ENCODE results near the gene ZNF579. TPM values are rescaled to one million over a fixed set of nuclear protein-coding genes. Genes with fewer than 3 reads are reported as not detected.

ZNF579 gene
- total and polyA plus RNA-seq, 2 of the 13 experiments (the other 11 are each of a cell fraction or from before 2014, with no cell fraction given), result 2.1 to 2.9 TPM

DNA sequence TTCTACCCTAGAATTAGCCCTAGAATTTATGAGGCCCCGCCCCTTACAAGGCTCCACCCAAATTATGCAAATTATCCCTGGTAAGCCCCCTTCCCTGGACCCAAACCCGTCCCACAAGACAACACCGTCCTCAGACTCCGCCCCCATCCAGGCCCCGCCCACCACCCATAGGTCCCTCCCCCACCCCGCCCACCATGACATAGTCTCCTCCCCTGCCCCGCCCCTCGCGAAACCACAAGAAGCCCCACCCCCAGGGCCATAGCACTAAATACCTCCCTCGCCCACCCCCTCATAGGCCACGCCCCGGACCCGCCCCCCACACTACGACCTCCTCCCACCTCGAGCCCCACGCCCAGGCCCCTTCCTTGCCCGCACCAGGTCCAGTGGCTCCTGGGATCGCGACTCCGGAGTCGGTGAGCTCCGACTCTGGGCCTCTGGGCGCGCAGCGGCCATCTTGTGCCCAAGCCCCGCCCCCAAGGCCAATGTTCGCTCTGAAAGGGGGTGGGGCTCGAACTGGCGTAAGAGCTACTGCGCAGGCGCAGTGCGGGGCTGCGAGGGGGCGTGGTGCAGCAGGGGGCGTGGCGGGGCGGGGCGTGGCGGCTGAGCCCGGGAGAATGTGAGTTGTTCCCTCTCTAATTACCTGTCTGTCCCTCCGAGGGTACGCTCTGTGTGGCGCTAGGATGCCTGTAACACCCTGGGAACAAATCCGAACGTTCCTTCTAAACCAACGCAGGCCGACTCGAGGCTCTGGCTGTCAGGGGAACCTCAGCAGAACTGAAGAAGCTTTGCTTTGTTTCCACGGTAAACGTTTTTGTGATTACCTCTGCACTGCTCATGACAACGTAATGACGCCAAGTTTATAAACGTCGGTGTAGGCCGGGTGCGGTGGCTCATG, 43.7 kb upstream of the ZNF579 start, which contains the start of gene ZNF784 (continued):
- TF ChIP-seq, protein P1, sequence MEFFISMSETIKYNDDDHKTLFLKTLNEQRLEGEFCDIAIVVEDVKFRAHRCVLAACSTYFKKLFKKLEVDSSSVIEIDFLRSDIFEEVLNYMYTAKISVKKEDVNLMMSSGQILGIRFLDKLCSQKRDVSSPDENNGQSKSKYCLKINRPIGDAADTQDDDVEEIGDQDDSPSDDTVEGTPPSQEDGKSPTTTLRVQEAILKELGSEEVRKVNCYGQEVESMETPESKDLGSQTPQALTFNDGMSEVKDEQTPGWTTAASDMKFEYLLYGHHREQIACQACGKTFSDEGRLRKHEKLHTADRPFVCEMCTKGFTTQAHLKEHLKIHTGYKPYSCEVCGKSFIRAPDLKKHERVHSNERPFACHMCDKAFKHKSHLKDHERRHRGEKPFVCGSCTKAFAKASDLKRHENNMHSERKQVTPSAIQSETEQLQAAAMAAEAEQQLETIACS (CRISPR knock-in tag; IDR thresholded peaks at IDR 0.05), result no peak
- TF ChIP-seq, protein P2, sequence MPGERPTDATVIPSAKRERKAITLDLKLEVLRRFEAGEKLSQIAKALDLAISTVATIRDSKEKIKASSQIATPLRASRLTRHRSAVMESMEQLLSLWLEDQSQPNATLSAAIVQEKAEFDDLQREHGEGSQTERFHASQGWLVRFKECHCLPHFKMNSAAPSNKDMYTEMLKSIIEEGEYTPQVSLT (CRISPR knock-in tag; IDR thresholded peaks at IDR 0.05; ENCODE audit: borderline replicate concordance, low read depth), result no peak
- peak; percentile 59; the same call in 1 of the 2 replicates for TF ChIP-seq KDM5A (IDR thresholded peaks at IDR 0.05; ENCODE audit: borderline replicate concordance, low read length)
- no peak for TF ChIP-seq ZNF879 (CRISPR knock-in tag; IDR thresholded peaks at IDR 0.05)
- TF ChIP-seq NR2F1 (CRISPR knock-in tag; IDR thresholded peaks at IDR 0.05), result no peak
- TF ChIP-seq, protein P3, sequence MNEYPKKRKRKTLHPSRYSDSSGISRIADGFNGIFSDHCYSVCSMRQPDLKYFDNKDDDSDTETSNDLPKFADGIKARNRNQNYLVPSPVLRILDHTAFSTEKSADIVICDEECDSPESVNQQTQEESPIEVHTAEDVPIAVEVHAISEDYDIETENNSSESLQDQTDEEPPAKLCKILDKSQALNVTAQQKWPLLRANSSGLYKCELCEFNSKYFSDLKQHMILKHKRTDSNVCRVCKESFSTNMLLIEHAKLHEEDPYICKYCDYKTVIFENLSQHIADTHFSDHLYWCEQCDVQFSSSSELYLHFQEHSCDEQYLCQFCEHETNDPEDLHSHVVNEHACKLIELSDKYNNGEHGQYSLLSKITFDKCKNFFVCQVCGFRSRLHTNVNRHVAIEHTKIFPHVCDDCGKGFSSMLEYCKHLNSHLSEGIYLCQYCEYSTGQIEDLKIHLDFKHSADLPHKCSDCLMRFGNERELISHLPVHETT (CRISPR knock-in tag; conservative IDR thresholded peaks at IDR 0.05), result no peak
- TF ChIP-seq MAZ (IDR thresholded peaks at IDR 0.05; ENCODE audit: borderline replicate concordance, low read depth, low read length), result peak; percentile 32; the same call in 1 of the 2 replicates
- peak; percentile 43; the same call in 1 of the 2 replicates for TF ChIP-seq MAZ (CRISPR knock-in tag; IDR thresholded peaks at IDR 0.05; ENCODE audit: low read depth)
- TF ChIP-seq IRX3 (CRISPR knock-in tag; IDR thresholded peaks at IDR 0.05; ENCODE audit: borderline replicate concordance, low read depth), result no peak
- TF ChIP-seq ZFAT (CRISPR knock-in tag; conservative IDR thresholded peaks at IDR 0.05), result no peak
- TF ChIP-seq, protein P4, sequence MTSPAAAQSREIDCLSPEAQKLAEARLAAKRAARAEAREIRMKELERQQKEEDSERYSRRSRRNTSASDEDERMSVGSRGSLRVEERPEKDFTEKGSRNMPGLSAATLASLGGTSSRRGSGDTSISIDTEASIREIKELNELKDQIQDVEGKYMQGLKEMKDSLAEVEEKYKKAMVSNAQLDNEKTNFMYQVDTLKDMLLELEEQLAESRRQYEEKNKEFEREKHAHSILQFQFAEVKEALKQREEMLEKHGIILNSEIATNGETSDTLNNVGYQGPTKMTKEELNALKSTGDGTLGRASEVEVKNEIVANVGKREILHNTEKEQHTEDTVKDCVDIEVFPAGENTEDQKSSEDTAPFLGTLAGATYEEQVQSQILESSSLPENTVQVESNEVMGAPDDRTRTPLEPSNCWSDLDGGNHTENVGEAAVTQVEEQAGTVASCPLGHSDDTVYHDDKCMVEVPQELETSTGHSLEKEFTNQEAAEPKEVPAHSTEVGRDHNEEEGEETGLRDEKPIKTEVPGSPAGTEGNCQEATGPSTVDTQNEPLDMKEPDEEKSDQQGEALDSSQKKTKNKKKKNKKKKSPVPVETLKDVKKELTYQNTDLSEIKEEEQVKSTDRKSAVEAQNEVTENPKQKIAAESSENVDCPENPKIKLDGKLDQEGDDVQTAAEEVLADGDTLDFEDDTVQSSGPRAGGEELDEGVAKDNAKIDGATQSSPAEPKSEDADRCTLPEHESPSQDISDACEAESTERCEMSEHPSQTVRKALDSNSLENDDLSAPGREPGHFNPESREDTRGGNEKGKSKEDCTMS (CRISPR knock-in tag; conservative IDR thresholded peaks at IDR 0.05), result no peak
- TF ChIP-seq ZNF564 (CRISPR knock-in tag; IDR thresholded peaks at IDR 0.05), result peak; percentile 34; the same call in 1 of the 2 replicates
- TF ChIP-seq ZNF3 (CRISPR knock-in tag; IDR thresholded peaks at IDR 0.05), result no peak
- TF ChIP-seq ZMYM4 (CRISPR knock-in tag; IDR thresholded peaks at IDR 0.05), result 0 out of 2 replicates have a peak, but pooled peaks have one; percentile 25
- TF ChIP-seq HOXA9 (CRISPR knock-in tag; IDR thresholded peaks at IDR 0.05; ENCODE audit: borderline replicate concordance), result no peak
- TF ChIP-seq ZNF501 (CRISPR knock-in tag; IDR thresholded peaks at IDR 0.05), result no peak
- TF ChIP-seq, protein P5, sequence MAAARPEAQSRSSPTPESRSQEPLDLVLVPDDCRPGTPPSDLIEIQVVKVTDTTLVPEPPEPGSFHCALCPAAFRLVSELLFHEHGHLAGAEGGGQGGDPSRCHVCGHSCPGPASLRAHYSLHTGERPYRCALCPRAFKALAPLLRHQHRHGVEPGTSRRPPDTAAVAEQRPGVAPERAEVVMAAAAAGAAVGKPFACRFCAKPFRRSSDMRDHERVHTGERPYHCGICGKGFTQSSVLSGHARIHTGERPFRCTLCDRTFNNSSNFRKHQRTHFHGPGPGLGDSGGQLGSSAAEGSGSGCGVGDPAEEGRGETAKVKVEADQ (CRISPR knock-in tag; IDR thresholded peaks at IDR 0.05; ENCODE audit: borderline replicate concordance), result no peak
- TF ChIP-seq, protein P6, sequence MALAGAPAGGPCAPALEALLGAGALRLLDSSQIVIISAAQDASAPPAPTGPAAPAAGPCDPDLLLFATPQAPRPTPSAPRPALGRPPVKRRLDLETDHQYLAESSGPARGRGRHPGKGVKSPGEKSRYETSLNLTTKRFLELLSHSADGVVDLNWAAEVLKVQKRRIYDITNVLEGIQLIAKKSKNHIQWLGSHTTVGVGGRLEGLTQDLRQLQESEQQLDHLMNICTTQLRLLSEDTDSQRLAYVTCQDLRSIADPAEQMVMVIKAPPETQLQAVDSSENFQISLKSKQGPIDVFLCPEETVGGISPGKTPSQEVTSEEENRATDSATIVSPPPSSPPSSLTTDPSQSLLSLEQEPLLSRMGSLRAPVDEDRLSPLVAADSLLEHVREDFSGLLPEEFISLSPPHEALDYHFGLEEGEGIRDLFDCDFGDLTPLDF (CRISPR knock-in tag; IDR thresholded peaks at IDR 0.05), result peak; percentile 39; the same call in 1 of the 2 replicates
- TF ChIP-seq PAWR (CRISPR knock-in tag; IDR thresholded peaks at IDR 0.05; ENCODE audit: borderline replicate concordance), result no peak
- peak; percentile 48; the same call in 1 of the 2 replicates for TF ChIP-seq GABPB1 (CRISPR knock-in tag; IDR thresholded peaks at IDR 0.05)
